Activated CD8-positive, alpha-beta memory T cell treated with anti-CD3 and anti-CD28 coated beads, Interleukin-2, amount 50 U/mL, for 4 hours (primary cell): ENCODE results near the gene WDR37.

Experiments used
- DNase-seq: peaks from one replicate; pipeline ENCODE4 v3.0.0-alpha.2; 2020

Gene WDR37

DNA sequence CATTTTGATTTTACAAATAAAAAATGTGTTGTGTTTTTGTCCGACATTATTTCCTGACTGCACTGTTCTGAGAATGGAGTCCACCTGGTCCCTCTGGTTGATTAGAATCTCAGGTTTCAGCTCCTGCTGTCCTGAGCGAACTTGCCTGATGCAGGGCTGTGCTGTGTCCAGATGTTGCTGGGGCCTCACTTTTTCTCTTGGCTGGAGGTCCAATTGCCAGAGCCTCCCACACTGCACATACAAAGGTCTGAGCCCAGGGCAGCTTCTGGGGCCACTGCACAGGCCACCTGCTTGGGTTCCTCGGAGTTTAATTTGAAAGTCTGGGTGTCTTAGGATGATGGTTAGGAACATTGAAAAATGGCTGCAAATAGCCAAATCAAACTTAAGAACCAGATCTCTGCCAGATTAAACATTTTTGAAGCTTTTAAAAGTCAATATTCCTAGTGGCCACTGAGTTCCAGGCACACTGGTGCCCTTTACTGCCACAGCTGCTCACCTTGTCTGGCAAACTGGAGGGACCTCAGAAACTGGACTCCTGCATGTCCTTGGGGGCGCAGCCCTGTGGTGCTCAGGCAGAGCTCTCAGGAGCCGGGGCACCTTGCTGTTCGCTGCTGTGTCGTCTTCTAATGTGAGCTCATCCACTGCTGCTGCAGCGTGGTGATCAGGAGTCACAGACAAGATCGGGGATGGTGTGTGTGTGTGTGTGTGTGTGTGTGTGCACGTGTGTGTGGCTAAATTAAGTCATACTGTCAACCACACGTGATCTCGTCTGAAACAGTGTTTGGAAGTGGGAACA lies 75.0 kb downstream of the WDR37 start:
- DNase-seq = no peak

DNA sequence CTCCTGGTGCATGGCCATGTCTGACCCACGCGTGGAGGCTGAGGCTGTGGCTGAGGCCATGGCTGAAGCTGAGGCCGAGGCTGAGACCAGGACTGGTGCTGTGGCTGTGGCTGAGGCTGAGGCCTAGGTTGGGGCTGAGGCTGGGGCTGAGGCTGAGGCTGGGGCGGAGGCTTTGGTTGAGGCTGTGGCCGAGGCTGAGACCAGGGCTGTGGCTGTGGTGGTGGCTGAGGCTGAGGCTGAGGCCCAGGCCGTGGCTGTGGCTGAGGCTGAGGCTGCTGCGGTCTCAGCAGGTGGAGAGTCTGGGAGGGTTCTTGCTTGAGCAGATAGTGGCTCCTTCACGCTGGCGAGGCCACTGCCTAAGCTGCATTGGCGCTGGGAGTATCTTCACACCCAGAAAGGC lies 76.4 kb downstream of the WDR37 start:
- DNase-seq = no peak

DNA sequence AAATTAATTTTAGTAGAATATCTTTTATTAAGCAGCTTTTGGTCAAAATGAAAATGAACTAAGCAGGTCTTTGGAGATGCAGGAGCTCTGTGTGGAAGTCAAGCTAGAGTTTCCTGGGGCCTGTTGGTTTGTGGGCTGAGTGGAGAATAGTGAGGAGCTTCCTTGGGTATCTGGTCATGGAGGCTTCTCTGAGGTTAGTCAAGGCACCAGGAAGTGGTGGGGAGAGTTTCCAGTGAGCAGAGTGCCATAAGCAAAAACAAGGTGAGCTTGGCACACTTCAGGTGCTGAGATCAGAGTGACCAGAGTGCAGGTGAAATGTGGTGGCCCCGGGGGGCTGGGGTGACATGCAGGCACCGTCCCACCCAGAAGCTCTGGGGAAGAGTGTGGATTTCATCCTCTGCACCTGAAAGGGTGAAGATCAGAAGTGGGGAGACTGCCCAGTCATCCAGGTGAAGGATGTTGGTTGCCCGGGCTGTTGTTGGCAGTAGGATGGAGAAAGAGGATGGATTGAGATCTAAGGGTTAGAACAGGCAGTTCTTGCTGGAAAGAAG lies 77.4 kb downstream of the WDR37 start:
- DNase-seq = no peak

DNA sequence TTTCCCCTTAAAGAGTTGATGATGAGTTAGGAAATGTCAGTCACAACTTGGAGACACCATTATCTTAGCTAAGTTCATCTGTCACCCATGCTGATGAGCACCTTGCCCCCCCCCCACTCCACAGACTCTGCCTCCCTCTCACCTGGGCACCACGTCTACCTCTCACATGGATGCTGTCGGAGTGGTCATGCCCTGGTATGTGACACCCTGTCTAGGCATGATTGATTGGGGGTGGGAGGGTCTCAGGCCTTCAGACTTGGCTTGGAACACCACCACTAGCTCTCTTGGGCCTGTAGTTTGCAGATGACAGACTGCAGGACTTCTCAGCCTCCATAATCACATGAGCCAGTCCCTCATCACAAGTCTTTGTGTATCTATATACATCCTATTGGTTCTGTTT lies 78.0 kb downstream of the WDR37 start:
- DNase-seq = no peak

DNA sequence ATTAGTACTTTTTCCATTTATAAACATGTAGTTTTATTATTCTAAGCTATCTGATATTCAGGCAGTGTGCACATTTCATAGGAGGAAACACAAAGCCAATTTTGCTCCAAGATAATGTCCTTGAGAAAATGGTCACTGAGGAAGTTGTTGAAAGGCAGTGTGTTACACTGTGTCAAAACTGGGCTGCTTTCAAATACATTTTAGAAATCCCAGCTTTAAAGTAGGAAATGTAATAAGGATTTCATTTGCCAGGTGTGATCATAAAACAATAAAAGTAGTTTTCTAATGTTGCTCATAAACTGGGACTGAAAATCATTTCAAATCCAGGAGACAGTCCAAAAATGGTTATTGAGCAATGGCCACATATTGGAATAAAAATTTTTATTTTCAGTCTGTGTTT lies 80.1 kb downstream of the WDR37 start:
- no peak for DNase-seq

DNA sequence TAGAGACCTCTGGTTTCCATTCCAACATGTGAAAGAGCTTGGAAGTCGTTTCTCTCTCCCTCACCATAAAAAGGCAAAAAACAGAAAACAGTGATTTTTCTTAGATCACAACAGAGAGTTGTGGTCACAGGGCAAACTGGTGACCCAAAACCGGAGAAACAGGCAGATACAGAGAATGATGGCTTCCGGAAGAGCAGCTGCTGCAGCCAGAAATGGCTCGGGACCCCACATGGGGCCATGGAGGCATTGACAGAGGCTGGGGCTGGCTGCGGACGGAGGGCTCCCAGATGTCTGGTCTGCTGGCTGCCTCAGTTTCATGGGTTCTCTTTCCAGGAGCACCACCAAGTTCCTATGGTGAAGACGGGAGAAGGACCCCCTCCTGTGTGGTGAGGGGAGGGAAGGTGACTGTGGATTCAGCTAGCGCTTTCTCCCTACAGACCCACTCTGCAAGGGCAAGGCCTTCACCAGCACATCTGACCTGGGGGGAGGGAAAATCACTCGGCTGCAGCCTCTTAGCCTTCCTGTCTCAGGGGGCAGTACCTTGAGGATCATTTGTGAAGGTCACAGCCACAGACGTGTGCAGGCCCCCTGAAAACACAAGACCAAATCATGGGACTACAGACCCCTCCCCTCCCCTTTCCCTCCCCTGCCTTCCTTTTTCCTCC lies 81.4 kb downstream of the WDR37 start:
- no peak for DNase-seq

DNA sequence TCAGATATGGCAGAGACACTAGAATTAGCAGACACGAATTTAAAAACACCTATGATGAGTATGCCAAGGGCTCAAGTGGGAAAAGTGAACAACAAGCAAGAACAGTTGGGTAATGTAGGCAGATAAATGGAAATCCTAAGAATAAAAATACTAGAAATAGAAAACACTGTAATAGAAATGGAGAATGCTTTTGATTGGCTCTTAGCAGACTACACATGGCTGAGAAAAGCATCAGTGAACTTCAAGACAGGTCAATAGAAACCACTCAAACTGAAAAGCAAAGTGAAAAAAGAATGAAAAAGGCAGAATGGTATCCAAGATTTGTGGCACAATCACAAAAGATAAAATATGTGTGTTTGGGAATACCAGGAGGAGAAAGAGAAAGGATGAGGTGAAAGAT lies 82.3 kb downstream of the WDR37 start:
- DNase-seq = no peak

DNA sequence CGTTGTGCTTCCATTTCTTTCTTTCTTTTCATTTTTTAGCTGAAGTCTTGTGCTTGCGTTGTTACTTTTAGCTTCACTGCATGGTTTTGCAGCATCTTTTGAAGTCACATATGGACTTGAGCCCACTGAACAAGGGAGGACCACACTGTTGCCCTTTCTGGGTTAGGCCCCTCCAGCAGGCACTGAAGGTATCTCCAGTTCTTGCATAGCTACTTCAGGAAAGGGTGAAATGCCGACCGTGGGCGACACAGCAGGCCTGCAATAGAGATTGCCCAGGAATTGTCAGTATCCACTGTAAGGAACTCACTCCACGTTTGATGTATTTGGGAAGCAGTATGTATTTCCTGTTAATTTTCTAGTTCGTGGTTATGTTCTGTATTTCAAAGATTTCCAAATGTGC lies 85.1 kb downstream of the WDR37 start:
- DNase-seq = no peak

DNA sequence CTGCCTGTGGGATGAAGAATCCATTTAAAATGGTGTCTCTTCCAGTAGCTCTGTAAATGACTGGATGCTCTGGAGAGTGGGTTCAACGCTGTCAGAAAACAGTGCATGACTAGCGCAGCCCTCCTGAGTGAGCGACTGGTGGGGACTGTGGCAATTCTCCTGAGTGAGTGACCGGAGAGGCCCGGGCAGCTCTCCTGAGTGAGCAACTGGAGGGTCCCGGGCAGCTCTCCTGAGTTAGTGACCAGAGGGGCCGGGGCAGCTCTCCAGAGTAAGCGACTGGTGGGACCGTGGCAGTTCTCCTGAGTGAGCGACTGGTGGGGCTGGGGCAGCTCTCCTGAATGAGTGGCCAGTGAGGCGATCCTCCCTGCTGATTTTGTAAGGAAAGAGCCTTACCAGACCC lies 85.5 kb downstream of the WDR37 start:
- no peak for DNase-seq

DNA sequence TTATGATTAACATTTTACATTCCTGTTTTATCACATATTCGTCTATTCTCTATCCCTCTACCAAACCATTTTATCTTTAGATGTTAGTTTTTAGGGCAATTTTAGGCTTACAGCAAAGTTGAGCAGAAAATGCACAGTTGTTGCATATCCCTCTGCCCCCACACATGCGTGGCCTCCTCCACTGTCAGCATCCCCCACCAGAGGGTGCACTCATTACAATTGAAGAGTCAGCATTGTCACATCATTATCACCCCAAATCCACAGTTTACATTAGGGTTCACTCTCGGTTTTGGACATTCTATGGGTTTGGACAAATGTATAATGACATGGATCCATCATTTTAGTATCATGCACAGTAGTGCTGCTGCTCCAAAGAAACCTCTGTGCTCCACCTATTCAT lies 86.4 kb downstream of the WDR37 start:
- DNase-seq = no peak

DNA sequence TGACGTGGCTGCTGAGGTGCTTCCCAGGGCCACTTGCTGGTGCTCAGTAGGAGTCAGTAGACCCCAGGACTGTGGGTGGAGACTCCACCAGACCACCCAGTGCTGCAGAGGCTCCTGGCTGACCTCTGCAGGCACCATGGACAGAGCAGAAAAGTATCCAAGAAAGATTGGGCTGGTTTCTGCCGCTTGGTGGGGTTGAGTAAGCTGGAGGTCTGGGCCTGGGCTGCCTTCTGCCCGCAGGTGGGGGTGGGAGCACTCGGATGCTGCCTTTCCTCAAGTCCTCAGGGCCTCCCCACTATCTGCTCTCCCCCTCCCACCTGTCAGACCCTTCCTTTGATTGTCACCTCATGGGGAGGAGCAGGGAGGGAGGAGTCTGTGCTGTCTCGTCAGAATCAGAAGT lies 91.6 kb downstream of the WDR37 start:
- no peak for DNase-seq

DNA sequence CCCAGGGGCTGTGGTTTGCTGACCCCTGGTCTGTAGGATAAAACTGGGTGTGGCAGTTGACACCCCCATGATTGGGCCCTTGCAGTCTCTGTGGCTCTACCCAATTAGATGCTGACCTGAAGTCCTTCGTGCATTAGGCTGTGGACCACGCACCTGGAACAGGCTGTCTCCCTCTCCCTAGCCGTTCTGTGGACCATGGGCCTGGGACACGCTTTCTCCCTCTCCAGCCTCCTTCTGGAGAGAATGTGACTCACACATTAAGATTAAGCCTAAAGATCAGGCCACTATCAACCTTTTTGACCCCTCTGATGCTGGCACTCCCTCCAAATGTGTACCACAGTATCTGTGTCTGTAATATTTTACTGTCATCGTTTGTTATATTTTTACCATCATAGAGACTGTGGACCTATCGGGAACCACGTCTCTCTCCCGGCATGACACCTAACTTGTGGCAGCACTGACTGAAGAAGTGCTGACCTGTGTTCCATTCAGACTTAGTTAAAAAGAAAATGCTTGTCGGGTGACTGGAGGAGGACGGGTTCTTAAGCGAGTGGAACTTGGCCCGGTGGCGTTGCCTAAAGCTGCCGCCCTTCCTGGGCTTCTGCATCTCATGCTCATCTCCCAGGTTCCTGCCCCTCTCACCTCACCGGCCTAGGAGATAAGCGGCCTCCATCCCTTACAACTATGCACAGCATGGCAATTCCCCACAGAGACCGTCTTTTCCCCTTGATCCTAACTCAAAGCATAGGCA lies 92.8 kb downstream of the WDR37 start:
- DNase-seq = no peak

DNA sequence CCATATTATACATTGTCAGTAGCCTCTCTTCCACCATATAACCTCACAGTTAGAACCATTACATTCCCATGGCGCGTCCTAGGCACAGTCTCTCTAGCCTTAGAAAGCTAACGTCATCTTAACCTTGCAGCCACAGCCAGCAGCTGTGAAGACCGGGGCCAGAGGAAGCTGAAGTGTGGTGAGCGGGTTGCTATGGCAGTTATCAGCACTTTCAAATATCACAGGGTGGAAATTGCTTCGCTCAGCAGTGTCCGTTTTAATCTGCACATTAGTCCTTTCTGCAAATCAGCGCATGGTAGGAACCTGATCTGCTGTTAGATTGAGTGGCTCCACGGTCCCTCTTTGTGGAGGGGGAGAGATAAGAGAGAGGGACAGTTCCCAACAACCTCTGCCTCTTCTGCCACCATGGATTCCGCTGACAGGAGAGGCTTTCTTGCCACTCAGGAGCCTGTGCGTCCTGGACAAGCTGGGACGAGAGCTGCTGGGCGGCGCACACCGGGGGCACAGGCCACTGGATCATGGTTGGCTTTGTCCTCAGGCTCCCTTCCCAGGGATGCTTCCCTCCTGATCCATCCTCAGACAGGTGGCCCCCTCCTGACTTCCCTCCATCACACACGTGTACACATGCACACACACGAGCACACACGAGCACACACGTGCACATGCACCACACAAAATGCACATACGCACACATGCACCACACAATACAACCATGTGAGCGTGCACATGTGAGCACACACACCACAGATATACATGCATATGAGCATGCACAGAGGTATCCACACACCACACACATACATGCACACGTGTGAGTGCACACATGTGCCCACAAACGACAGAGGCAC lies 93.8 kb downstream of the WDR37 start:
- no peak for DNase-seq

DNA sequence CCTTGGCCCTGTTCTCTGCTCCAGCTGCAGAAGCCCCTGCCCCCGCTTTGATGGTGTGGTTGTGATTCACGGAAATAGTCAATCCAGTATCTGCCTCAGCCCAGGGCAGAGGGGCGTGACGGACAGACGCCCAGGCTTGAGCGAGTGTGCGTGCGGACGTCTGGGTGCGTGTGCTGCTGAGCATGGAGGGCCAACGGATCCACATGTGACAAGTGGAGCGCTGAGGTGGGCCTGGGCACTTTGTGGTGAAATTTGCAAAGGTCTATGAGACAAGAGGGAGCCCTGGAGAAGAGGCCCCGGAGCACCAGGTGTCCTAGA lies 94.4 kb downstream of the WDR37 start:
- no peak for DNase-seq

DNA sequence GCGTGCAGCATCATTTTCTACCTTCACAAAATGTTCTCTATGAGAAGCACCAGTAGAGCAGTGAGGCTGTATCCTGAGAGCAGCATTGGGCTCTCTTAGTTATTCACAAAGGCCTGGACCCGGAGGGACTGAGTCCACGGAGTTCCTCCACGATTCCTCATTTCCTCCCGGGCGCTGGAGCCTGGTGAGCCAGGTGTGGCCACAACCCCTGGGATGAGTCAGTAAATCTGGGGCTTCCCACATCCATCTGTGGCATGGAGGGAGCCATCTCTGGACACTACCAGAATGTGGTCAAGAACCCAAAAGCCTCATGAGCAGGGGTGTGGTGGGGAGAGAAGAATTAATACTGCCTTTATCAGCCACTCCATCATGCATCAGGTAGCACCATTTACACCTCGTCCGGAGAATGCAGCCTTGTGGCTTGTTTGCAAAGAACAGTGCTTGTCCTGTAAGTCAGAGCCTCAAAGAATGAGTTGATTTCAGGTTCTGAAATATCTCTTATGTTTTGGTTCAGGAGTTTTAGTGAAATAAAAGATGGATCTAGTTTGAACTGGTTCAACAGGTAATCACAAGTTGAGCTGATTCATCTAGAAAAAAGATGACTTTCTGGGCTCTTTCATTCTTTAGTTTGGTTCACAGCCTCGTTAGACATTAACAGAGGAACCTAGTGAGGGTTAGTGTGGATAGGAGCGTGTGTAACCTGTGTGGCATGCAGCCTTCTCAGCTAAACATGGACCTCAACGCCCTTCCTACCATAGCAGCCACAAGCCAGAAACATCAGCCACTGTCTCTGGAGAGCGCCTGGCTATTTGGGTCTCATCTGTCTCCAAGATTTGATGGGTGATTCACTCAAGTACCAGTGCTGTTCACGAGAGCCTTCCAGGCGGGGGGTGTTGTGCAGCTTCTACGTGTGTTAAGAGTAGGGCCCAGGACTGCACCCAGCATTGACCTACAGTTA lies 95.2 kb downstream of the WDR37 start:
- DNase-seq = no peak

DNA sequence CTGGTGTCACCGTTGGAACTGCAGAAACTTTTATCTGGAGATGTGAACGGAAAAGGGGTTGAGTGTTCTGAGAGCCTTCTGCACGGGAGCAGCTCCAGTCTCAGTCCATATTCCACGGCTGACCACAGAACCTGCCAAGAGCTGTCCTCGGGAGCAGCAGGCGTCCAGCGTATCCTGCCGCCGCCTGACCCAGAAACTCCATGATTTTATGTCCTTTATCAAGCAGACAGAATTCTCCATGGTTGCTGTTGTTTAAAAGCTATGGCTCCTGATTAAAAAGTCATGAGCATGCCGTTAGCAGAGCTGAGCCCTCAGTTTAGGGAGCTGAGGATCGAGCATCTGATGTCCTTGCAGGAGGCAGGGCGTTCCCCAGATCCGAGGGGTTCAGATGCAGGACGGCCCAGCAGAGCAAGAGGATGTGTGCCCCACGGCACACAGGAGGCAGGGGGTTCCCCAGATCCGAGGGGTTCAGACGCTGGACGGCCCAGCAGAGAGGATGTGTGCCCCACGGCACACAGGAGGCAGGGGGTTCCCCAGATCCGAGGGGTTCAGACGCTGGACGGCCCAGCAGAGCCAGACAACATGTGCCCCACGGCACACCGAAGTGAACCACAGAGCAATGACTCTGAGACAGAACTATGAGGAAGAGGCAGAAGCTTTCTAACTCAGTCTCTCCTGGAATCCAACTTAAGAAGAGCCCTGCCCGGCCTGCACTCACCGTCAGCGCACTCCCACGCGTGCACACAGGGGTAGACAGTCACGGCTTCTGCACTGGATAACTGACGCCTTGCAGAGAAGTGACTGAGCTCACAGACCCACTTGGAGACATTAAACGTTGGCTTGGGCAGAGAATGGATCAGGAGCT lies 96.4 kb downstream of the WDR37 start:
- DNase-seq = no peak

DNA sequence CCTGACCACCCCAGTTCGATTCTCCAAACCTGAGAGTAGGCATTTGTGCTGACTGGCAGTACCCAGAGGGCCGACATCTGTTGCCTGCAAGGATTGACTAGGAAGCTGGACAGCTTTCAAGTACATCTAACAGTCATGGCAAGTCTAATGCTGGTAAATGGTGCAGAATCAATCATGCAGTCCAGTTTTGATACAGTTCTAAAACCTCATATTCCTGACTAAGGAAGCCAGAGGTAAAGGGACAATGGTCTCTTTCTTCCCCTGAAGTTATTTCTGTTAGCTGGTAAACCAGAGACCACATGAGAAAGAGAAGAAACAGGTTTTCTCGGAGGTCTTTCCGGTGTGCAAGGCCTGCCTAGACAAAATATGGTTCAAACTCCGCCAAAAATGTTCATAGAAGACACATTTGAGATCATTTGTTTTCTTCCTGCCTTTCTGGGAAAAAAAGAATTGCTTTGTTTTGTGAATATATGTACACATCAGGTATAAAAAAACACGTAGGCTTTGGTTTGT lies 97.1 kb downstream of the WDR37 start:
- no peak for DNase-seq

DNA sequence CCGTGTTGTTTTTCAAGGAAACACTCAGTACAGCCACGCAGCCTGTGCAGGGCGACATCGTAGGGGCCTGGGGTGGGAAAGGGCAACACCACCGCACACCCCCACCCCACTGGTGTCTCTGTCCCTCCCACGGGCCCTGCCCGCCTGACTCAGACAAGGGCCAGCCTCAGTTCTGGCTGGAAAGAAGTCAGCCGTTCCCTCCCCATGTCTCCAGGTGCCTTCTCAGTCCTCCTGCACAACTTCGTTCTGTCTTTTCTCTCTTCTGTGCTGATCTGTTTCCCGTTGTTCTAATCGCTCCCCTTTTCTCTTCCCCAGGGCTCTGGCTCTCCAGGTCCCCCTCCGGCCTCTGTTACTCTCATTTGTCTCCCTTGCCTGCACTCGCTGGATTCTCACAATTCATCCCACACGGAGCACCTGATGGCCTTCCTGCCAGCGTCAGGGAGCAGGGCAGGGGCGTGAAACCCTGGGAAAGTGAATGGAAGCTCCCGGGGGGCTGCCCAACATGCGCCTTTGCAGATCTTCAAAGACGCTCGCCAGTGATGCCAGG lies 97.7 kb downstream of the WDR37 start:
- DNase-seq = no peak

DNA sequence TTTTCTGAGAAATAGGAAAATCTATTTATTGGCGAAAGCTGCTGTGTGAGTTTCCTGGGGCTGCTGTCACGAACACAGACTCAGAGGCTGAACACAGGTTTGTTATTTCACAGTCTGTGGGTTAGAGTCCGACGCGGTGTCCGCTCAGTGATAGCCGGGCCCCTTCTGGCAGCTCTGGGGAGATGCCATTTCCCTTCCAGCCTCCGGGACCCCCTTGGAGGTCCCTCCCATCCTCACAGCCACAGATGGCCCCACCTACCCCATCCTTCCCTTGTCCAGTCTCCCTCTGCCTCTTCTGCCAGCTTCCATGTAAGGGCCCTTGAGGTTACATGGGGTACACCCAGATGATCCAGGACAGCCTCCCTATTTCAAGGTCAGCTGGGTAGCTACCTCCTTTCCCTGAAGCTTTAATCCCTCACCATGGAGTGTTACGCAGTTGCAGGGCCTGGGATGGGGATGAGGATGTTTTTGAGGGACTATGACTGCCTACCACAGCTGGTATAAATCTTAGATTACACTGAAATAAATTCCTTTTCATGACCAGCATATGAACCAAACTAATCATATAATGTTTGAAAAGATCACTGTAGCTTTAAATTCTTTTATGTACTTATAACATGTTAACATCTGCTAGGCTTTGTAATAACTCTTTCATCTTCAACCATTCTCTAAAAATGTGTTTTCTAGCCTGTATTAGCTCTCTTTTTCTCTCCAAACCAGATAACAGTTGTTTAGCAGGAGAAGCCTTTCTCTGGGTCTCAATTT lies 98.5 kb downstream of the WDR37 start:
- no peak for DNase-seq
